ENCODE data around the gene LARGE1.

Gene LARGE1

DNA sequence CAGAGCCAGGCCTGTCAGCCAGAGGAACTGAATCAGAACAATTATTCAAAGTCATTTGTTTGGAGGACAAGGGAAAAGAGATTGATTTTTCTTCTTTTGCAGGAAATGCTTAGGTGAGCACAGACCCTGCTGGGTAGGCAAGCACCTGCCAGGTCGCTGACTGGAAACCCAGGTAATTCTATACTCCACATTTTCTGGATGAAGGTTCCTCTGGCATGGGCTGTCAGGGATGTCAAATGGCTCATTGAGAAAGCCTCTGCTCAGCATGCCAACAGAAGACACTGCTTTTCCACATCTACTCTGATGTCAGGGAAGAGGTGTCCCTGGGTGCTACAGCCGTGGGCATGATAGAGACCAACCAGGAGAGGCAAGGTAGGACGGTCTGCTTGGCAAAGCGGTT lies 695.4 kb downstream of the LARGE1 start:
- no peak for DNase-seq (ENCODE audit: low spot score)

Measured in hematopoietic multipotent progenitor cell treated with erythropoietin and hydrocortisone succinate and interleukin-3 and kit ligand, for 17 days (in vitro differentiated cells).